ENCODE data around the gene MKX.

- TF ChIP-seq CTCF (IDR thresholded peaks at IDR 0.05) (no peak), TCF7L2 (IDR thresholded peaks at IDR 0.05; ENCODE audit: low read depth, low read length) (no peak)
Measured at GRCh38 chr10:27695088-27695487, 50.5 kb downstream of the MKX start.

All from Panc1 (cell line).